GM20431 (cell line): ENCODE measurements around the gene IL1B.
"Not testable (repeated sequence)": the region's sequence is repeated elsewhere in the genome, so short reads cannot be mapped to it uniquely, and the experiment has no call there.

Source experiments
- in situ Hi-C: fragments of 300-500 bp; cut with MseI, MboI; formaldehyde crosslinking; loops from one replicate; pipeline ENCODE4 v1.15.0; 2020; ENCODE audit warnings: low sequenced_read_pairs; ENCODE audit not compliant: unreplicated experiment

Gene IL1B

GRCh38 chr2:112859406-112860183 lies 23.0 kb upstream of the IL1B start:
- in situ Hi-C loops, result not testable (repeated sequence)

DNA sequence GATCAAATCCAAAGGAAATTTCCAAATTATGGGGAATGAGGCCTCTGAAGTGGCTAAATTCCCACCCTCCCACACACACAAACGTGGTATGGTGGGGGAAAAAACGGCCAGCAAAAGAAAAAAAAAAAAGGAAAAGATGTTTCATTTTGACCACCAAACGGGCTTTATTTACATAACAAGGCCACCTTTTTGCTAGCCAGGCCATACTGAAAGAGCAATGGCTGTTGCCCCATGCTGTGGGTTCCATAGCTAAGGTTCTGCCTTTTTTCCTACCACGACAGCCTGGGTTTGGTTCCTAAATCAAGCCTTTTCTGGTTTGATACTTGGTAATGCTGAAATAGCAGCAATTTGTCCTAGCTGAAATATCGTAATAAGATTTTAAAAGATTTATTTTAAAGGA lies 14.0 kb upstream of the IL1B start:
- in situ Hi-C loops, result no loop called here

DNA sequence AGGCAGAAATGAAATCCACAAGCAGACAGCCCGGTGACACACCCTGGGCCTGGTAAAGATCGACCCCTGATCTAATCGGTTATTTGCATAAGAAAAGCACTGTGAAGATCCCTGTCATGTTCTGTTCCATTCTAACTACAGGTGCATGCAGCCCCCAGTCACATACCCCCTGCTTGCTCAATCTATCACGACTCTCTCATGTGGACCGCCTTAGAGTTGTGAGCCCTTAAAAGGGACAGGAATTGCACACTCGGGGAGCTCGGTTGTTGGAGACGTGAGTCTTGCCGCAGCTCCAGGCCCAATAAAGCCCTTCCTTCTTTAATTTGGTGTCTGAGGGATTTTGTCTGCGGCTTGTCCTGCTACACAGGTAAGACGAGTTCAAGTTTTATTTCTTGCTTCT lies 13.4 kb upstream of the IL1B start:
- in situ Hi-C loops, result no loop called here

GRCh38 chr2:112848833-112849232 lies 12.3 kb upstream of the IL1B start:
- in situ Hi-C loops, result no loop called here

DNA sequence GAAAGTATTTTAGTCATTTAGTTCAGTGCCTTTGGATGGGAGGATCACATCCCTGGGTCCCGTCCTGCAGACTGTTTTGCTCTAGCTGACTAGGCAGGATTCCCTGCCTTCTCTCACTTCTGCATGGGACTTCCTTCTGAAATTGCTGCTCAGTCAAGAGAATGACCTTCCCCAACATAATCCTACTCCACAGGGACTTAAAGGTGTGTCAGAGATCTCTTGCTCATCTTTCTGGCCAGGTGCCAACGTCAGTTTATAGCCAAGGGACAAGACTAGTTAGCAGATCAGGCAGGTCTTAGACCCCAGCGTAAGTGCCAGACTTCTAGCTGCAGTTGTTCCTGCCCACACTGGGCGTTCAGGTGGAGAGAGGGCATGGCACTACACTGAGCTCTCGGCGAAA lies 9.5 kb upstream of the IL1B start:
- in situ Hi-C loops, result no loop called here

GRCh38 chr2:112843836-112844235 lies 7.3 kb upstream of the IL1B start:
- in situ Hi-C loops, result no loop called here

DNA sequence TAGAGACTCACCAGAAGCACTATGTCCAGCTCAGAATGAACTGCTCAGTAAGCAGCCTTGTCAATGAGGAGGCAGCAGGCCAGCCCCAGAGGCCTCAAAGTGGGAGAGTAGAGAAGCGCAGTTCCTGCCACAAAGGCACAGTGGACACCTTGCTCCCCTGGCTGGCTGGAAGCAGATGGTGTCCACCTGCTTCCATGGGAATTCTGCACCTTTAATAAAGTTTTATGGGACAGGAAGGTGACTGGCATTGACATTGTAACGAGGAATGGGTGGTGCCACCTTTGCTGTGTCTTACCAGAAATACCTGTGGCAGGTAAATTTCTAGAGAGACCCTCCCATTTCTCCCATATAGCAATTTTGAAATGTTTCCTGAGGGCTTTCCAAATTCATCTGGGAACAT lies 6.7 kb upstream of the IL1B start:
- in situ Hi-C loops, result no loop called here

DNA sequence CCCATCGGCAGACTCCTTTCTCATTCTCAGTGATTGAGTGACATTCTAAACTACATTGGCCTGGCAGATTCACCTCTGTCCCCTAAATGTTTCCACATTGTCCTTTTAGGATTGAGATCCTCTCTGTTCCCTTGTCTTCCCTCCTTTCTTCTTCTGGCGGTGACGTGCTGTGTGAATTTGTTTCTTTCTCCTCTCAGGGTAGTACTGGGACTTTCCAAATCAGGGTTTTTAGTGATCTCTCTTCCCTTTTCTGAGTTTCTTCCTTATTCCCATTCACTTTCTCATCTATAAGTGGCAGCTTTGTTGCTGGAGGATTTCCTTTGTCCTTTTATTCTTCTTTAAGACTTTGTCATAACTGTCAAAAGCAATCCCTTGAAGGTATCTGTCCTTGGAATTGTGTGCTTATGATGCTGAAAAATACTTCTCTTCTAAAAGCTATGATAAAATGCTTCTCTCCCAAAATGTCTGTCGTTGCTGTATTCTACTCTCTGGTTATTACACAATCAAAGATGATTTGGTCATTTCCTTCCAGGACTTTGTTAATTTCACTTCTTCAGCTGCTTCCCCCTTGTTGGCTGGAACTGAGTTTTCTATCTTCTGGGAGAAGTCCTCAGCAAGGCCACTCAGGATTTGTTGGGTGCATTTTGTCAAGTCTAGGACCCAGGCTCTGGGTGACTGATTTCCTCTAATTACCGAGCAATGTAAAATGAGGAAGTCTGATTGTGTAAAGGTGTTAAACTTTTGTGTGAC lies 4.9 kb upstream of the IL1B start:
- in situ Hi-C loops, result no loop called here

GRCh38 chr2:112840068-112840445 lies 3.5 kb upstream of the IL1B start:
- in situ Hi-C loops, result no loop called here

- in situ Hi-C loops, result no loop called here
Measured at GRCh38 chr2:112839407-112840067, 3.0 kb upstream of the IL1B start.

DNA sequence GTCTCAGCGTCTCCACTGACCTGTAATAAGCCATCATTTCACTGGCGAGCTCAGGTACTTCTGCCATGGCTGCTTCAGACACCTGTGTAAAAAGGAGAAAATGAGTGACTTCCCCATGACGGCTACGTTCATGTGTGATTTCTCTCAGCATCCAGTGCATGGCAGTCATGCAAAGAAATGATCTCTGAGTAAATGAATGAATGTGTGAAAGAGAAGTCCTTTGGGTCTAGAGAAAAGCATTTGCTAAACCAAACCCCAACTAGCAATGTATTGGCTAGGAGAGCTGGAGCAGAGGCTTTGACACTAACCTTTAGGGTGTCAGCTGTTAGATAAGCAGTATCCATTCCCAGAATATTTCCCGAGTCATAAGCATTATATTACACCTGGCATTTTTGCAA lies 417 bp downstream of the IL1B start:
- in situ Hi-C loops, result no loop called here

DNA sequence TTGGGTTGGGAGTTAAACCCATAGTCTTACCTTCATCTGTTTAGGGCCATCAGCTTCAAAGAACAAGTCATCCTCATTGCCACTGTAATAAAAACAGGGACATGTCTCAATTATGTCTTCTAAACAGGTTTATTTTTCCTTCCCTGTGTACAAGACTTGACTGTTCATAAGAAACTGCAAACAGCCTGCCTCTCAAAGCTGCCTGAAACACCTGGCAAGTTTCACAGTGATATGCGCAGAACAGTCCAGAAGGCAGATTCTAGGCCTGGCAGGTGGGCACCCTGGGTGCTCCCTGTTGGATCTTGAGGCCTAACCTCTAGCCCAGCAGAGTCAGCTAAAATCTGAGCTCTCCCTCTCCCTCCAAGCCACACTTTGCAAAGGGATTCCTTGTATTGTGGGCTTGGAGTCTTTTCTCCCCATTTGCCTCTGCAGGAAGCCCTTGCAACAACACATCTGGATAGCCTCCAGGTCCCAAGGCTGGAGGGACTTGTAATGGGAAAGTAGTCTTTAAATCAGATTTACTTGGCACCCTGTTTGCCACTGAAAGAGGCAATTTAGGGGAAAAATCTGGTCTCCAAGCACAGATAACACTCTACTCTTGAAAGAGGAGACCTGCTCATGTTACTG lies 930 bp downstream of the IL1B start:
- in situ Hi-C loops, result no loop called here

- in situ Hi-C loops, result no loop called here
Measured at GRCh38 chr2:112835061-112835501, 1.5 kb downstream of the IL1B start.

GRCh38 chr2:112834396-112835037 lies 2.1 kb downstream of the IL1B start:
- in situ Hi-C loops, result no loop called here

DNA sequence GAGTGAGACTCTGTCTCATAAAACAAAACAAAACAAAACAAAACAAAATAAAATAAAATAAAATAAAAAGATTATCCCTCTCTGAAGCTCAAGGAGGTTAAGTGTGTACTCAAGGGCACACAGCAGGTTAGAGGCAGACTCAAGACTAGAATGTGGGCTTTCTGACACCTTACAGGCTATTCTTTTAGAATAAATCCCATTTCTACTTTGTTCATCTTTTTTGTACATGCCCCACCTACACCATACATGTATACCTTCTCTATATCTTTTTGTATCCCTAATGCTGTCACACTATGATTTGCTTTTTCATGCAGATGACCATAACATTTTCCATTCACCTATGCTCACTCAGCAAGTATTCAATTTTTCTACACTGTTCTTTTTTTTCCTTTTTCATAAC lies 2.6 kb downstream of the IL1B start:
- in situ Hi-C loops, result no loop called here

- in situ Hi-C loops, result not testable (repeated sequence)
Measured at GRCh38 chr2:112833639-112833931, 3.0 kb downstream of the IL1B start.

DNA sequence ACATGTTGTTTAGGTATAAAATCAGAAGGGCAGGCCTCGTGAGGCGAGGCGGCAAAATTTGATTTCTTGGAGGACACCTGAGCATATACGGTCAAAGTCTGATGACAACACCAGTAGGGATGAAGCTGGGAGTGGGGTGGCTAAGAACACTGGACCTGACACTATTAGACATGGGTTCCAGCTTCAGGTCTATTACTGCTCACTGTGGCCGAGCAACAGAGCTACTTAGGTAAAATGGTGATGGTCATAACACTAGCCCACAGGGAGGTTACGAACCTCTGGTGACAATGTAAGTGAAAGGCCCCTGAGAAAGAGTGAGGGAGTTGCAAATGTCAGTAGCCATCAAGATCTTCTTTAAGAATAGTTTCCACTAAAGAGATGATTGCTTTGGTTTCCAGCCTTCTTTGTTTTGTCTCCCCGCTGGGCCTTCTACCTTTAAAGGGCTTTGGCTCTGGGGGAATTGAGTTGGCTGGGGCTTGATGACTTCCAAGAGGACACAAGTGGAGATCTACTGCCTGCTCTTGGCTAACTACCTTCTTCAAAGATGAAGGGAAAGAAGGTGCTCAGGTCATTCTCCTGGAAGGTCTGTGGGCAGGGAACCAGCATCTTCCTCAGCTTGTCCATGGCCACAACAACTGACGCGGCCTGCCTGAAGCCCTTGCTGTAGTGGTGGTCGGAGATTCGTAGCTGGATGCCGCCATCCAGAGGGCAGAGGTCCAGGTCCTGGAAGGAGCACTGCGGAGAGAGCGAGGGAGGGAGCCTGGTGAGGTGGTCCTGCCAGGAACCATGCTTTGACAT lies 3.5 kb downstream of the IL1B start:
- in situ Hi-C loops, result no loop called here

- in situ Hi-C loops, result no loop called here
Measured at GRCh38 chr2:112831946-112832840, 4.4 kb downstream of the IL1B start.

- in situ Hi-C loops, result no loop called here
Measured at GRCh38 chr2:112831513-112831845, 5.1 kb downstream of the IL1B start.
